ENCODE results near the gene CAMTA1. TPM values are rescaled to one million over a fixed set of nuclear protein-coding genes. Genes with fewer than 3 reads are reported as not detected.
A peak's percentile ranks its signal among the peaks of the same experiment; 100 is the strongest.

The CAMTA1 gene
- total and polyA plus RNA-seq, 8 donors = 42.8 to 213 (median 118) TPM

GRCh38 chr1:7471836-7472235 lies 686.6 kb downstream of the CAMTA1 start:
- TF ChIP-seq POLR2A (IDR thresholded peaks at IDR 0.05) = no peak
- peak overlapping the region in 3 of 5 donors; percentile 15 to 75 (median 69) for H3K27ac ChIP-seq
- whole genome bisulfite sequencing, 5 donors = 62 to 76% (median 69%) methylated on average over 8 to 14 of the region's 14 CpGs
- intact Hi-C loops (cut with DNase I; ENCODE audit: low total_unique reads) = no loop called here
- no peak overlapping the region for H3K4me3 ChIP-seq
- no peaks in the 10 kb centered on the region for H3K36me3 ChIP-seq
- no peaks in the 10 kb centered on the region for H3K27me3 ChIP-seq
- DNase-seq = peak in 1 of 2 donors; percentile 65
- H3K4me1 ChIP-seq = peaks cover 7 to 35% (median 17%) of the 10 kb centered on the region in 4 donors
- no peaks in the 10 kb centered on the region for H3K9me3 ChIP-seq

DNA sequence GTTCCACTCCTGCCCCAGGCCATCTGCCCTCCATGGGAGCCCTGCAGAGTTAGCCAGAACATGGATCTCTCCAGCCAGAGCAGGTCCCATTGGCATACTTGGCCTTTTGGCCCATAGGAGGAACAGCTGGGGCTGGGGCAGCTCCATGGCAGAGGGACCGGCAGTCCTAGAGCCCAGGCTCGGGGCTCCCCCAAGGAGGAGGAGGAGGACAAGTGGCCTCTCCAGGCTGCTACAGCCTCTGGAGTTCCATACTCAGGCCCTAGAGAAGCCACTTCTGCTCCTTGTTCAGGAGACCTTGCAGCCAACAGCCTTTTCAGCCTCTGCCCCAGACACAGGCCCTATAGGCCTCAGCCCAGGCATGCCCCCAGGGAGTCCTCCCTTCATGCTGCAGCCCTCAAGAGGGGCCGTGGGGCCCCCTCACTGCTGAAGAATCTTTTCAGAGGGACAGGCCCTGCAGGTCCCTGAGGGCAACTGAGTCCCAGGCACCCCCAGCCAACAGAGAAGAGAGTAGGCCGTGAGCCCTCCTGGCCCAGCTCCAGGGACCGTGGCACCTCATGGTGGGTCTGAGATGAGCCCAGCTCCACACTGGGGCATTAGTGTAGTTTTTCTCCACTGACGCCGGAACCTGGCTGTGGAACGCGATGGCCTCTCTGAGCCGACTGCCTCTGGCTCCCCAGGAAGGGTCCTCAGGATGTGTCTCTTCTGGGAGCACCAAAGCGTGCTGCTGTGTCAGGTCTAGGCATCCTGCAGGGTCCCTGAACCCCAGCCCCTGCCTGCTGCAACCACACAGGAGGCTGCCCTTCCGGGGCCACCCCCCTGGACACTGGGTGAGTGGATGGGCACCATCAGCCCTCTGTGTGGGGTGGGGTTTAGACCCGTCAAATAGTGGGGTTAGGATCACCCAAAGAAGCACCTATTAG lies 688.2 kb downstream of the CAMTA1 start:
- TF ChIP-seq EP300 (IDR thresholded peaks at IDR 0.05) = no peak
- no peak for TF ChIP-seq POLR2AphosphoS5 (IDR thresholded peaks at IDR 0.05)
- TF ChIP-seq, protein P1, sequence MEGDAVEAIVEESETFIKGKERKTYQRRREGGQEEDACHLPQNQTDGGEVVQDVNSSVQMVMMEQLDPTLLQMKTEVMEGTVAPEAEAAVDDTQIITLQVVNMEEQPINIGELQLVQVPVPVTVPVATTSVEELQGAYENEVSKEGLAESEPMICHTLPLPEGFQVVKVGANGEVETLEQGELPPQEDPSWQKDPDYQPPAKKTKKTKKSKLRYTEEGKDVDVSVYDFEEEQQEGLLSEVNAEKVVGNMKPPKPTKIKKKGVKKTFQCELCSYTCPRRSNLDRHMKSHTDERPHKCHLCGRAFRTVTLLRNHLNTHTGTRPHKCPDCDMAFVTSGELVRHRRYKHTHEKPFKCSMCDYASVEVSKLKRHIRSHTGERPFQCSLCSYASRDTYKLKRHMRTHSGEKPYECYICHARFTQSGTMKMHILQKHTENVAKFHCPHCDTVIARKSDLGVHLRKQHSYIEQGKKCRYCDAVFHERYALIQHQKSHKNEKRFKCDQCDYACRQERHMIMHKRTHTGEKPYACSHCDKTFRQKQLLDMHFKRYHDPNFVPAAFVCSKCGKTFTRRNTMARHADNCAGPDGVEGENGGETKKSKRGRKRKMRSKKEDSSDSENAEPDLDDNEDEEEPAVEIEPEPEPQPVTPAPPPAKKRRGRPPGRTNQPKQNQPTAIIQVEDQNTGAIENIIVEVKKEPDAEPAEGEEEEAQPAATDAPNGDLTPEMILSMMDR (IDR thresholded peaks at IDR 0.05) = no peak
- TF ChIP-seq POLR2A (IDR thresholded peaks at IDR 0.05) = no peak
- peaks cover 7 to 46% (median 18%) of the 10 kb centered on the region in 4 donors for H3K4me1 ChIP-seq
- WGBS, 5 donors = 90 to 93% (median 91%) methylated on average over 8 to 13 of the region's 13 CpGs

DNA sequence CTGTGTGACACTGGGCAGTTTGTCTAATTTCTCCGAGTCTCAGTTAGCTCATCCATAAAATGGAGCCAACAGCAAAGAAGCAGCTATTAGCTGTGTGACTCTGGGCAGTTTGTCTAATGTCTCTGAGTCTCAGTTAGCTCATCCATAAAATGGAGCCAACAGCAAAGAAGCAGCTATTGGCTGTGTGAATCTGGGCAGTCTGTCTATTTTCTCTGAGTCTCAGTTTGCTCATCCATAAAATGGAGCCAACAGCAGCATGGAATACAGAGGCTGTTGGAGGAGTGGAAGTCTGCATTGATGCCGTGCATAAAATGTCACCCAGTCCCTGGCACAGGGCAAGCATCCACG lies 688.9 kb downstream of the CAMTA1 start:
- no peaks in the 10 kb centered on the region for H3K9me3 ChIP-seq
- 68 to 93% (median 91%) methylated on average over 2 to 3 of the region's 3 CpGs for WGBS, 5 donors
- DNase-seq = no peak
- TF ChIP-seq, protein P1 (IDR thresholded peaks at IDR 0.05) = no peak
- TF ChIP-seq EP300 (IDR thresholded peaks at IDR 0.05) (no peak), POLR2AphosphoS5 (IDR thresholded peaks at IDR 0.05) (no peak), POLR2A (IDR thresholded peaks at IDR 0.05) (no peak)
- H3K4me3 ChIP-seq = no peak overlapping the region
- H3K27ac ChIP-seq = no peak overlapping the region
- H3K4me1 ChIP-seq = peaks cover 7 to 50% (median 21%) of the 10 kb centered on the region in 4 donors
- no peaks in the 10 kb centered on the region for H3K36me3 ChIP-seq
- H3K27me3 ChIP-seq = no peaks in the 10 kb centered on the region
- intact Hi-C loops (cut with DNase I; ENCODE audit: low total_unique reads) = no loop called here

More for the DNA sequence above, 688.2 kb downstream of the CAMTA1 start:
- intact Hi-C loops (cut with DNase I; ENCODE audit: low total_unique reads) = no loop called here
- H3K36me3 ChIP-seq = no peaks in the 10 kb centered on the region
- H3K4me3 ChIP-seq = no peak overlapping the region
- no peaks in the 10 kb centered on the region for H3K9me3 ChIP-seq
- no peak overlapping the region for H3K27ac ChIP-seq
- H3K27me3 ChIP-seq = no peaks in the 10 kb centered on the region
- DNase-seq = no peak

DNA sequence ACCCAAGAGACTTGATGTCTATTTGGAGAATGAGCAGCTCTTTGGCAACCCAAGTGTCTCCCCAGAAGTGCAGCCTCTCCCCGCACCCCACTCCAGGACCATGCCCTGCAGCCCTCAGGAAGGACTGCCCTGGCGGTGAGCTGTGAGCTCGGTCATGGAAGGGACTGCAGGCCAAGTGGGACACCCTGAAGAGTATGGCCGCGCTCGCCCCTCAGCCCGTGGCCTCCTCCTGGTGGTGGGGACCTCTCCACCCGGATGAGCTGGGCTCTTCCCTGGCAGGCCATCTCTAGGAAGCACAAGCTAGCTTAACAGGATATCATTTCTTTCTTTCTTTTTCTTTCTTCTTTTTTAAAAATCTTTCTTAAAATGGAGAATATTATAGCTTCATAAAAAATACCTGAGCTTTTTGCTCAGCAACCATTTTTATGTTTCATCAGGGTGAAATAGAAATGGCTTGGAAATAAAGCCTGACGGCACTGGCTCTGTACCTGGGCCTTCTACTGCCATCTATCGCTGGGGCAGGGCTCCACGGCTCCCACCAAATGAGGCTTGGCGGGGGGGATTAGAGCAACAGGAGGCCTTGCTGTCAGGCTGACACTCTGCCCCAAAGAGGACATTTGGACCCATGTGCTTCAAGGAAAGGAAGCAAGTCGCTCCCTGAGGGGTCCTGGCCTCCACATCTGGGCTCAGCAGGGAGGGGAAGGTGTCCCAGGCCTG lies 689.7 kb downstream of the CAMTA1 start:
- H3K36me3 ChIP-seq = no peaks in the 10 kb centered on the region
- no peak for DNase-seq
- no peaks in the 10 kb centered on the region for H3K9me3 ChIP-seq
- H3K27me3 ChIP-seq = no peaks in the 10 kb centered on the region
- peaks cover 1 to 42% (median 20%) of the 10 kb centered on the region in 4 donors for H3K4me1 ChIP-seq
- intact Hi-C loops (cut with DNase I; ENCODE audit: low total_unique reads) = no loop called here
- H3K4me3 ChIP-seq = no peak overlapping the region
- no peak for TF ChIP-seq EP300 (IDR thresholded peaks at IDR 0.05)
- TF ChIP-seq, protein P1 (IDR thresholded peaks at IDR 0.05) = no peak
- TF ChIP-seq POLR2A (IDR thresholded peaks at IDR 0.05) = no peak
- TF ChIP-seq POLR2AphosphoS5 (IDR thresholded peaks at IDR 0.05) = no peak
- WGBS, 5 donors = 76 to 91% (median 83%) methylated on average over 10 to 13 of the region's 13 CpGs
- H3K27ac ChIP-seq = no peak overlapping the region

Measured in stomach (tissue), 9 donors.